GM12878 (cell line): ENCODE data around the gene AMT. TPM values are rescaled to one million over a fixed set of nuclear protein-coding genes. Genes with fewer than 3 reads are reported as not detected.

Experiments
- ASH2L ChIP-seq: fragments of 300-600, 200-600 bp; sonication (generic); IDR thresholded peaks from 2 replicates; pipeline ENCODE4 v1.6.1; 2017; ENCODE audit warnings: low read depth, mild to moderate bottlenecking, borderline replicate concordance
- CHD4 ChIP-seq: fragments of 200-600 bp; sonication (generic); IDR thresholded peaks from 2 replicates; pipeline ENCODE4 v1.6.1; 2016; ENCODE audit warnings: mild to moderate bottlenecking
- EGR1 ChIP-seq, 2 experiments: IDR thresholded peaks; 1 replicate in 1 of 2; 2 replicates in 1 of 2; pipeline ENCODE4 v1.6.1; 2011 to 2012; ENCODE audit warnings: low read depth in 2 of 2, low read length in 2 of 2, borderline replicate concordance in 1 of 2, mild to moderate bottlenecking in 1 of 2, moderate library complexity in 1 of 2
- FOXM1 ChIP-seq: IDR thresholded peaks from 2 replicates; pipeline ENCODE4 v1.6.1; 2012; ENCODE audit warnings: low read depth, mild to moderate bottlenecking, inconsistent platforms, low read length, moderate library complexity
- HDAC6 ChIP-seq: fragments of 200-600 bp; sonication (generic); IDR thresholded peaks from one replicate; pipeline ENCODE4 v1.8.0; 2017; ENCODE audit warnings: antibody characterized with exemption; ENCODE audit not compliant: unreplicated experiment
- IKZF1 ChIP-seq: fragments of 450-650 bp; conservative IDR thresholded peaks from 2 replicates; pipeline ENCODE4 v1.6.1; 2017; ENCODE audit warnings: antibody characterized with exemption, mild to moderate bottlenecking
- KAT2A ChIP-seq: conservative IDR thresholded peaks from 2 replicates; pipeline ENCODE4 v1.6.1; 2011; ENCODE audit warnings: low read depth, low read length; ENCODE audit not compliant: control insufficient read depth
- NFYA ChIP-seq: IDR thresholded peaks from 2 replicates; pipeline ENCODE4 v1.6.1; 2011; ENCODE audit warnings: low read depth, mild to moderate bottlenecking, low read length, improper control_type of control experiment, borderline replicate concordance
- POLR2A ChIP-seq: IDR thresholded peaks from 2 replicates; pipeline ENCODE4 v1.6.1; 2011; ENCODE audit warnings: low read depth, mild to moderate bottlenecking, low read length
- RAD51 ChIP-seq: fragments of 450-650 bp; IDR thresholded peaks from 2 replicates; pipeline ENCODE4 v1.6.1; 2016; ENCODE audit warnings: moderate library complexity, mild to moderate bottlenecking, inconsistent platforms
- SMAD5 ChIP-seq: IDR thresholded peaks from 2 replicates; pipeline ENCODE4 v1.6.1; 2016; ENCODE audit warnings: antibody characterized with exemption, low read depth
- SP1 ChIP-seq: IDR thresholded peaks from one replicate; pipeline ENCODE4 v1.6.1; 2011; ENCODE audit warnings: low read depth, low read length
- STAT1 ChIP-seq: fragments of 450-650 bp; conservative IDR thresholded peaks from 2 replicates; pipeline ENCODE4 v1.6.1; 2014; ENCODE audit warnings: antibody characterized with exemption, mild to moderate bottlenecking
- STAT3 ChIP-seq: IDR thresholded peaks from 2 replicates; pipeline ENCODE4 v1.6.1; 2011; ENCODE audit warnings: low read depth, low read length, improper control_type of control experiment
- SUPT20H ChIP-seq: IDR thresholded peaks from 2 replicates; pipeline ENCODE4 v1.6.1; 2011; ENCODE audit warnings: low read depth, mild to moderate bottlenecking, low read length, moderate library complexity, borderline replicate concordance; ENCODE audit not compliant: control insufficient read depth
- SUZ12 ChIP-seq: fragments of 200-600 bp; sonication (generic); IDR thresholded peaks from one replicate; pipeline ENCODE4 v1.6.1; 2018; ENCODE audit warnings: antibody characterized with exemption, mild to moderate bottlenecking; ENCODE audit not compliant: unreplicated experiment
- TCF3 ChIP-seq: IDR thresholded peaks from 2 replicates; pipeline ENCODE4 v1.6.1; 2012; ENCODE audit warnings: low read depth, mild to moderate bottlenecking, low read length, borderline replicate concordance; ENCODE audit not compliant: insufficient read depth
- ZBED1 ChIP-seq: IDR thresholded peaks from 2 replicates; pipeline ENCODE4 v1.6.1; 2016; ENCODE audit warnings: borderline replicate concordance
- polyA plus RNA-seq, 11 experiments: library from polyadenylated mRNA; depleted of rRNA in 4 of 11; unstranded in 6 of 11; stranded (reverse) in 5 of 11; fragments of >200 nt; fragmentation: Nextera tagmentation in 4 of 11; fragmentation: Illumina TruSeq in 1 of 11; extraction: Ambion mirVana in 4 of 11; extraction: Trizol in 1 of 11; gene quantifications; 1 replicate in 1 of 11; 2 replicates in 10 of 11; pipeline versions ENCODE4 v1.2.1 to v1.2.3, GENCODE V29; 2011 to 2016; ENCODE audit warnings: inconsistent platforms in 2 of 11, missing spikeins in 2 of 11, low read depth in 1 of 11
- total RNA-seq, 4 experiments: library from RNA; depleted of rRNA in 3 of 4; stranded (reverse); fragments of >200 nt in 3 of 4; fragmentation: Illumina TruSeq in 1 of 4; extraction: Trizol in 1 of 4; gene quantifications; 2 replicates each; pipeline versions ENCODE4 v1.2.1 to v1.2.3, GENCODE V29; 2013 to 2021
- TF ChIP-seq, protein P1 (sequence below): IDR thresholded peaks from 2 replicates; pipeline ENCODE4 v1.6.1; 2011; ENCODE audit warnings: mild to moderate bottlenecking, low read depth, low read length, moderate library complexity; ENCODE audit not compliant: insufficient replicate concordance
- TF ChIP-seq, protein P2 (sequence below): IDR thresholded peaks from 2 replicates; pipeline ENCODE4 v1.6.1; 2012; ENCODE audit warnings: low read depth, low read length, improper control_type of control experiment
- TF ChIP-seq, protein P3 (sequence below): fragments of 450-650 bp; IDR thresholded peaks from 2 replicates; pipeline ENCODE4 v1.6.1; 2017; ENCODE audit warnings: antibody characterized with exemption, mild to moderate bottlenecking, moderate library complexity
- TF ChIP-seq, protein P4 (sequence below): fragments of 450-650 bp; IDR thresholded peaks from 2 replicates; pipeline ENCODE4 v1.6.1; 2017; ENCODE audit warnings: mild to moderate bottlenecking
- TF ChIP-seq, protein P5 (sequence below): fragments of 150-350 bp; IDR thresholded peaks from 2 replicates; pipeline ENCODE4 v1.6.1; 2014; ENCODE audit warnings: mild to moderate bottlenecking, low read depth, low read length

The AMT gene
- total and polyA plus RNA-seq, 10 of the 15 experiments (the other 5 are each of a cell fraction or from before 2014, with no cell fraction given): 0.45 to 7.2 (median 2.6) TPM

DNA sequence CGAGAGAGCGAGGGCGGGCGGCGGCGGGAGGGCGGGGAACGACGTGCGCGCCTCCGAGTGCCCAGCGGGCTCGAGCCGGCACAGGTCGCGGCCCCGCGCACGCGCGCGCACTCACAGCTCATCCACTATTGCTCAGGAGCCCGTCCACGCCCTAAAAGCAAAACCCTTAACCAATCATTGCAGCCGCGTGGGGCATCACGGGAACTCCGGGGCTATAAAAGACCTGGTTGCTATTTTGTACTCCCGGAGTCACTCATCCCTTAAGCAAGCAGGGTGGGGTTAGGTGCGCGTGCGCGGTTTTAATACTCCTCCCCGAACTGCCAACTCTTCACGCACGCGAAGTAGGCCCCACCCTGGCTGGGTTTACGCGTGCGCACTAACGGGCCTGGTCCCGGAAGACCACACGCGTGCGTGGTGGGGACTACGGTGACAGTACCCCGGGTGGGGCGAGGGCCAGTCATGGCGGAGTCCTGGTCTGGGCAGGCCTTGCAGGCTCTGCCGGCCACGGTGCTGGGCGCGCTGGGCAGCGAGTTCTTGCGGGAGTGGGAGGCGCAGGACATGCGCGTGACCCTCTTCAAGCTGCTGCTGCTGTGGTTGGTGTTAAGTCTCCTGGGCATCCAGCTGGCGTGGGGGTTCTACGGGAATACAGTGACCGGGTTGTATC, 10.2 kb downstream of the AMT start, which contains the start of the genes RHOA and TCTA (continued):
- TF ChIP-seq TCF3 (peak; percentile 9; the same call in 1 of the 2 replicates), SP1 (peak; percentile 69), SMAD5 (peak; percentile 90), CHD4 (no peak), SUPT20H (no peak), ZBED1 (no peak), ASH2L (no peak), POLR2A (peak; percentile 96), KAT2A (no peak), FOXM1 (no peak), STAT1 (no peak; the same call in 1 of the 2 replicates), RAD51 (peak; percentile 35; the same call in 1 of the 2 replicates), NFYA (no peak; the same call in 1 of the 2 replicates), HDAC6 (no peak), SUZ12 (no peak), EGR1 (IDR thresholded peaks at IDR 0.05; ENCODE audit: borderline replicate concordance in 1 of 2, low read depth in 2 of 2, low read length in 2 of 2) (no peak), STAT3 (no peak), IKZF1 (peak; percentile 58)
- TF ChIP-seq, protein P1, sequence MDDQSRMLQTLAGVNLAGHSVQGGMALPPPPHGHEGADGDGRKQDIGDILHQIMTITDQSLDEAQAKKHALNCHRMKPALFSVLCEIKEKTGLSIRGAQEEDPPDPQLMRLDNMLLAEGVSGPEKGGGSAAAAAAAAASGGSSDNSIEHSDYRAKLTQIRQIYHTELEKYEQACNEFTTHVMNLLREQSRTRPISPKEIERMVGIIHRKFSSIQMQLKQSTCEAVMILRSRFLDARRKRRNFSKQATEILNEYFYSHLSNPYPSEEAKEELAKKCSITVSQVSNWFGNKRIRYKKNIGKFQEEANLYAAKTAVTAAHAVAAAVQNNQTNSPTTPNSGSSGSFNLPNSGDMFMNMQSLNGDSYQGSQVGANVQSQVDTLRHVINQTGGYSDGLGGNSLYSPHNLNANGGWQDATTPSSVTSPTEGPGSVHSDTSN: peak; percentile 56
- TF ChIP-seq, protein P2, sequence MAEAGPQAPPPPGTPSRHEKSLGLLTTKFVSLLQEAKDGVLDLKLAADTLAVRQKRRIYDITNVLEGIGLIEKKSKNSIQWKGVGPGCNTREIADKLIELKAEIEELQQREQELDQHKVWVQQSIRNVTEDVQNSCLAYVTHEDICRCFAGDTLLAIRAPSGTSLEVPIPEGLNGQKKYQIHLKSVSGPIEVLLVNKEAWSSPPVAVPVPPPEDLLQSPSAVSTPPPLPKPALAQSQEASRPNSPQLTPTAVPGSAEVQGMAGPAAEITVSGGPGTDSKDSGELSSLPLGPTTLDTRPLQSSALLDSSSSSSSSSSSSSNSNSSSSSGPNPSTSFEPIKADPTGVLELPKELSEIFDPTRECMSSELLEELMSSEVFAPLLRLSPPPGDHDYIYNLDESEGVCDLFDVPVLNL: no peak
- TF ChIP-seq, protein P3, sequence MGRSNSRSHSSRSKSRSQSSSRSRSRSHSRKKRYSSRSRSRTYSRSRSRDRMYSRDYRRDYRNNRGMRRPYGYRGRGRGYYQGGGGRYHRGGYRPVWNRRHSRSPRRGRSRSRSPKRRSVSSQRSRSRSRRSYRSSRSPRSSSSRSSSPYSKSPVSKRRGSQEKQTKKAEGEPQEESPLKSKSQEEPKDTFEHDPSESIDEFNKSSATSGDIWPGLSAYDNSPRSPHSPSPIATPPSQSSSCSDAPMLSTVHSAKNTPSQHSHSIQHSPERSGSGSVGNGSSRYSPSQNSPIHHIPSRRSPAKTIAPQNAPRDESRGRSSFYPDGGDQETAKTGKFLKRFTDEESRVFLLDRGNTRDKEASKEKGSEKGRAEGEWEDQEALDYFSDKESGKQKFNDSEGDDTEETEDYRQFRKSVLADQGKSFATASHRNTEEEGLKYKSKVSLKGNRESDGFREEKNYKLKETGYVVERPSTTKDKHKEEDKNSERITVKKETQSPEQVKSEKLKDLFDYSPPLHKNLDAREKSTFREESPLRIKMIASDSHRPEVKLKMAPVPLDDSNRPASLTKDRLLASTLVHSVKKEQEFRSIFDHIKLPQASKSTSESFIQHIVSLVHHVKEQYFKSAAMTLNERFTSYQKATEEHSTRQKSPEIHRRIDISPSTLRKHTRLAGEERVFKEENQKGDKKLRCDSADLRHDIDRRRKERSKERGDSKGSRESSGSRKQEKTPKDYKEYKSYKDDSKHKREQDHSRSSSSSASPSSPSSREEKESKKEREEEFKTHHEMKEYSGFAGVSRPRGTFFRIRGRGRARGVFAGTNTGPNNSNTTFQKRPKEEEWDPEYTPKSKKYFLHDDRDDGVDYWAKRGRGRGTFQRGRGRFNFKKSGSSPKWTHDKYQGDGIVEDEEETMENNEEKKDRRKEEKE: no peak
- TF ChIP-seq, protein P4, sequence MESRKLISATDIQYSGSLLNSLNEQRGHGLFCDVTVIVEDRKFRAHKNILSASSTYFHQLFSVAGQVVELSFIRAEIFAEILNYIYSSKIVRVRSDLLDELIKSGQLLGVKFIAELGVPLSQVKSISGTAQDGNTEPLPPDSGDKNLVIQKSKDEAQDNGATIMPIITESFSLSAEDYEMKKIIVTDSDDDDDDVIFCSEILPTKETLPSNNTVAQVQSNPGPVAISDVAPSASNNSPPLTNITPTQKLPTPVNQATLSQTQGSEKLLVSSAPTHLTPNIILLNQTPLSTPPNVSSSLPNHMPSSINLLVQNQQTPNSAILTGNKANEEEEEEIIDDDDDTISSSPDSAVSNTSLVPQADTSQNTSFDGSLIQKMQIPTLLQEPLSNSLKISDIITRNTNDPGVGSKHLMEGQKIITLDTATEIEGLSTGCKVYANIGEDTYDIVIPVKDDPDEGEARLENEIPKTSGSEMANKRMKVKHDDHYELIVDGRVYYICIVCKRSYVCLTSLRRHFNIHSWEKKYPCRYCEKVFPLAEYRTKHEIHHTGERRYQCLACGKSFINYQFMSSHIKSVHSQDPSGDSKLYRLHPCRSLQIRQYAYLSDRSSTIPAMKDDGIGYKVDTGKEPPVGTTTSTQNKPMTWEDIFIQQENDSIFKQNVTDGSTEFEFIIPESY: no peak
- TF ChIP-seq, protein P5, sequence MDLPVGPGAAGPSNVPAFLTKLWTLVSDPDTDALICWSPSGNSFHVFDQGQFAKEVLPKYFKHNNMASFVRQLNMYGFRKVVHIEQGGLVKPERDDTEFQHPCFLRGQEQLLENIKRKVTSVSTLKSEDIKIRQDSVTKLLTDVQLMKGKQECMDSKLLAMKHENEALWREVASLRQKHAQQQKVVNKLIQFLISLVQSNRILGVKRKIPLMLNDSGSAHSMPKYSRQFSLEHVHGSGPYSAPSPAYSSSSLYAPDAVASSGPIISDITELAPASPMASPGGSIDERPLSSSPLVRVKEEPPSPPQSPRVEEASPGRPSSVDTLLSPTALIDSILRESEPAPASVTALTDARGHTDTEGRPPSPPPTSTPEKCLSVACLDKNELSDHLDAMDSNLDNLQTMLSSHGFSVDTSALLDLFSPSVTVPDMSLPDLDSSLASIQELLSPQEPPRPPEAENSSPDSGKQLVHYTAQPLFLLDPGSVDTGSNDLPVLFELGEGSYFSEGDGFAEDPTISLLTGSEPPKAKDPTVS: no peak
